OCI-LY3 (cell line): ENCODE results near the gene GTF3A.

Experiments
- CTCF ChIP-seq: fragments of 200-600, 300-600 bp; sonication (generic); IDR thresholded peaks from 2 replicates; pipeline ENCODE4 v1.5.1; 2014; ENCODE audit warnings: antibody characterized with exemption, low read length, low read depth
- EZH2phosphoT487 ChIP-seq: fragments of 200-600 bp; shearing (Covaris generic); IDR thresholded peaks from 2 replicates; pipeline ENCODE4 v1.6.1; 2018; ENCODE audit warnings: antibody characterized with exemption, mixed run types, low read depth

- no peak for TF ChIP-seq CTCF
- no peak for TF ChIP-seq EZH2phosphoT487
These were observed 50.4 kb downstream of the GTF3A start for GRCh38 chr13:27474751-27475268.
